ENCODE results near the gene MARVELD1. TPM values are rescaled to one million over a fixed set of nuclear protein-coding genes. Genes with fewer than 3 reads are reported as not detected.

MARVELD1 gene
- total and polyA plus RNA-seq, 2 of the 13 experiments (the other 11 are each of a cell fraction or from before 2014, with no cell fraction given): not detected

- TF ChIP-seq KLF6 (CRISPR knock-in tag; IDR thresholded peaks at IDR 0.05) (peak; percentile 99), ZFP82 (CRISPR knock-in tag; IDR thresholded peaks at IDR 0.05; ENCODE audit: borderline replicate concordance) (peak; percentile 81; the same call in 1 of the 2 replicates), KAT8 (CRISPR knock-in tag; IDR thresholded peaks at IDR 0.05) (peak; percentile 90), GMEB1 (CRISPR knock-in tag; IDR thresholded peaks at IDR 0.05; ENCODE audit: borderline replicate concordance) (peak; percentile 92), ZNF326 (CRISPR knock-in tag; IDR thresholded peaks at IDR 0.05; ENCODE audit: borderline replicate concordance) (no peak), RFX1 (IDR thresholded peaks at IDR 0.05) (no peak), ZC3H4 (CRISPR knock-in tag; IDR thresholded peaks at IDR 0.05; ENCODE audit: borderline replicate concordance) (no peak), HNF1A (IDR thresholded peaks at IDR 0.05; ENCODE audit: low read depth) (no peak), HNF1A (CRISPR knock-in tag; IDR thresholded peaks at IDR 0.05; ENCODE audit: borderline replicate concordance) (peak; percentile 58; the same call in 1 of the 2 replicates), HNRNPH1 (optimal IDR thresholded peaks at IDR 0.05; ENCODE audit: low read depth, low read length) (no peak), ZBTB8A (CRISPR knock-in tag; IDR thresholded peaks at IDR 0.05; ENCODE audit: borderline replicate concordance, low read depth) (peak; percentile 90; the same call in 1 of the 2 replicates), ZSCAN20 (CRISPR knock-in tag; IDR thresholded peaks at IDR 0.05; ENCODE audit: borderline replicate concordance) (0 out of 2 replicates have a peak, but pooled peaks have one; percentile 54), ZNF773 (CRISPR knock-in tag; IDR thresholded peaks at IDR 0.05; ENCODE audit: borderline replicate concordance) (peak; percentile 97), ZNF138 (CRISPR knock-in tag; IDR thresholded peaks at IDR 0.05; ENCODE audit: low read depth) (peak; percentile 95; the same call in 1 of the 2 replicates), CBX5 (CRISPR knock-in tag; IDR thresholded peaks at IDR 0.05; ENCODE audit: borderline replicate concordance) (peak; percentile 70; the same call in 1 of the 2 replicates), SATB2 (CRISPR knock-in tag; IDR thresholded peaks at IDR 0.05) (peak; percentile 95), HNRNPL (IDR thresholded peaks at IDR 0.05; ENCODE audit: low read depth, low read length) (no peak), DZIP1 (CRISPR knock-in tag; IDR thresholded peaks at IDR 0.05) (peak; percentile 97), HNRNPUL1 (IDR thresholded peaks at IDR 0.05; ENCODE audit: low read depth, low read length) (no peak), MTF2 (CRISPR knock-in tag; IDR thresholded peaks at IDR 0.05; ENCODE audit: borderline replicate concordance) (peak; percentile 81; the same call in 1 of the 2 replicates), ZMYM3 (CRISPR knock-in tag; IDR thresholded peaks at IDR 0.05) (peak; percentile 22; the same call in 1 of the 2 replicates)
Observed at GRCh38 chr10:97736902-97737769, 23.6 kb downstream of the MARVELD1 start, which contains the start of gene ZFYVE27 (continued).

Data from HepG2 (cell line).